Mesenchymal stem cell (in vitro differentiated cells and primary cell): Measurements from ENCODE around the gene SLC46A3.

Experiments
- DNase-seq: peaks from one replicate; pipeline ENCODE4 v3.0.0-alpha.2; 2013
- H2AFZ ChIP-seq: one replicate; pipeline ENCODE4 v1.6.1; 2013; ENCODE audit warnings: low read depth, mild to moderate bottlenecking, control low read depth, inconsistent platforms, low read length, moderate library complexity
- H2AK5ac ChIP-seq: 2 replicates; pipeline ENCODE4 v1.6.1; 2013; ENCODE audit warnings: low read length, moderate library complexity, mild to moderate bottlenecking, inconsistent platforms; ENCODE audit not compliant: severe bottlenecking
- H2BK120ac ChIP-seq: one replicate; pipeline ENCODE4 v1.6.1; 2013; ENCODE audit warnings: low read depth, mild to moderate bottlenecking, inconsistent platforms, low read length, moderate library complexity
- H2BK12ac ChIP-seq, 2 experiments: one replicate each; pipeline ENCODE4 v1.6.1; 2013; ENCODE audit warnings: inconsistent platforms in 2 of 2, low read length in 2 of 2, mild to moderate bottlenecking in 2 of 2, moderate library complexity in 2 of 2, control low read depth in 1 of 2
- H2BK15ac ChIP-seq: one replicate; pipeline ENCODE4 v1.6.1; 2013; ENCODE audit warnings: mild to moderate bottlenecking, low read depth, inconsistent platforms; ENCODE audit not compliant: poor library complexity, severe bottlenecking
- H2BK5ac ChIP-seq: 2 replicates; pipeline ENCODE4 v1.6.1; 2013; ENCODE audit warnings: low read depth, mild to moderate bottlenecking, low read length, control low read depth, inconsistent platforms; ENCODE audit not compliant: poor library complexity, severe bottlenecking
- H3K14ac ChIP-seq, 2 experiments: one replicate each; pipeline ENCODE4 v1.6.1; 2013; ENCODE audit warnings: inconsistent platforms in 2 of 2, low read length in 2 of 2, control low read depth in 1 of 2, mild to moderate bottlenecking in 1 of 2, moderate library complexity in 1 of 2
- H3K18ac ChIP-seq, 2 experiments: one replicate each; pipeline ENCODE4 v1.6.1; 2013; ENCODE audit warnings: inconsistent platforms in 2 of 2, low read length in 2 of 2, control low read depth in 1 of 2, low read depth in 1 of 2, mild to moderate bottlenecking in 1 of 2
- H3K23ac ChIP-seq, 2 experiments: one replicate each; pipeline ENCODE4 v1.6.1; 2013; ENCODE audit warnings: inconsistent platforms in 2 of 2, low read length in 2 of 2, mild to moderate bottlenecking in 2 of 2, moderate library complexity in 2 of 2, control low read depth in 1 of 2
- H3K27ac ChIP-seq: 2 replicates; pipeline ENCODE4 v1.5.1; 2013; ENCODE audit warnings: mild to moderate bottlenecking, moderate library complexity, low read length, control low read depth, inconsistent platforms; ENCODE audit not compliant: poor library complexity, severe bottlenecking
- H3K27me3 ChIP-seq, 2 experiments: 2 replicates each; pipeline versions ENCODE4 v1.6.1 to v1.7.0; 2013; ENCODE audit warnings: low read length in 2 of 2, mild to moderate bottlenecking in 2 of 2, moderate library complexity in 2 of 2, control low read depth in 1 of 2, inconsistent platforms in 1 of 2; ENCODE audit not compliant: control insufficient read depth in 1 of 2, insufficient read depth in 1 of 2
- H3K36me3 ChIP-seq, 2 experiments: 2 replicates each; pipeline versions ENCODE4 v1.6.1 to v1.7.0; 2013; ENCODE audit warnings: low read length in 2 of 2, control low read depth in 1 of 2, inconsistent platforms in 1 of 2, low read depth in 1 of 2, mild to moderate bottlenecking in 1 of 2; ENCODE audit not compliant: insufficient read depth in 2 of 2, control insufficient read depth in 1 of 2
- H3K4ac ChIP-seq, 2 experiments: one replicate each; pipeline ENCODE4 v1.6.1; 2013; ENCODE audit warnings: inconsistent platforms in 2 of 2, low read length in 2 of 2, mild to moderate bottlenecking in 2 of 2, moderate library complexity in 2 of 2, control low read depth in 1 of 2, low read depth in 1 of 2
- H3K4me1 ChIP-seq: 2 replicates; pipeline ENCODE4 v1.6.1; 2013; ENCODE audit warnings: low read depth, low read length, control low read depth; ENCODE audit not compliant: control insufficient read depth, insufficient read depth
- H3K4me2 ChIP-seq: 2 replicates; pipeline ENCODE4 v1.6.1; 2013; ENCODE audit warnings: low read length, mild to moderate bottlenecking, inconsistent platforms; ENCODE audit not compliant: poor library complexity, severe bottlenecking
- H3K4me3 ChIP-seq, 2 experiments: 2 replicates each; pipeline versions ENCODE4 v1.5.1 to v1.7.0; 2013; ENCODE audit warnings: low read length in 2 of 2, mild to moderate bottlenecking in 2 of 2, control low read depth in 1 of 2, low read depth in 1 of 2; ENCODE audit not compliant: insufficient read depth in 1 of 2
- H3K79me1 ChIP-seq: replicated peaks from 2 replicates; pipeline ENCODE4 v1.6.1; 2013; ENCODE audit warnings: mild to moderate bottlenecking, control low read depth, low read length, inconsistent platforms; ENCODE audit not compliant: poor library complexity, severe bottlenecking
- H3K9ac ChIP-seq: 2 replicates; pipeline ENCODE4 v1.7.0; 2013; ENCODE audit warnings: mild to moderate bottlenecking, low read length, moderate library complexity
- H3K9me3 ChIP-seq: 2 replicates; pipeline ENCODE4 v1.7.0; 2013; ENCODE audit warnings: mild to moderate bottlenecking, low read length; ENCODE audit not compliant: control insufficient read depth
- H4K8ac ChIP-seq: one replicate; pipeline ENCODE4 v1.6.1; 2013; ENCODE audit warnings: inconsistent platforms, mild to moderate bottlenecking, low read length, moderate library complexity
- H4K91ac ChIP-seq: one replicate; pipeline ENCODE4 v1.6.1; 2013; ENCODE audit warnings: mild to moderate bottlenecking, low read length, inconsistent platforms
- WGBS: methylation state at CpG from one replicate; pipeline ENCODE4 v1.1.7; 2013; ENCODE audit warnings: mixed read lengths; 5-methylcytosine and 5-hydroxymethylcytosine counted together

The SLC46A3 gene

DNA sequence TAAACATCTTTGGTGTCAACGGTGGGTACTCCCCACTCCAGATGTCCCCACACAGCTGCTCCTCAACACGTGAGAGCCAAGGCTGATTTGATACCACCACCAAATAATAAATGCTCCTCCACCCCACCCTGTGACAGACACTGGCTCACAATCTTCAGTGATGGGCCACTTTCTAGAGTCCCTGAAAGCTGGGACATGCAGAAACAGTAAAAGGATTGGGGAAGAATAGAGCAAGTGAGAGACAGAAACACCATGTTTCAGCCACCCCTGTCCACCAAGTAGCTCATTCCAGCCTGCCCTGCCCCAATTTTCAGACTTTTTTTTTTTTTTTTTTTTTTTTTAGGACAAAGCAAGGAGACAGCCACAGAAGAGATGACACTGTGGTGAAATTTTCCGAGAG, 1.6 kb downstream of the SLC46A3 start:
- no peak overlapping the region for H2BK15ac ChIP-seq
- peak; percentile 26 for DNase-seq
- peaks cover 2% of the 10 kb centered on the region for H3K79me1 ChIP-seq
- H3K27me3 ChIP-seq: no peaks in the 10 kb centered on the region
- 62% methylated on average over 3 of the region's 3 CpGs for WGBS
- H3K4ac ChIP-seq: peak overlapping the region in 1 of 2 experiments; percentile 76
- H2AFZ ChIP-seq: no peak overlapping the region
- no peak overlapping the region for H4K8ac ChIP-seq
- H3K14ac ChIP-seq: peak overlapping the region in 1 of 2 experiments; percentile 75
- no peaks in the 10 kb centered on the region for H3K36me3 ChIP-seq
- H2BK5ac ChIP-seq: no peak overlapping the region
- H3K9me3 ChIP-seq: no peaks in the 10 kb centered on the region
- H2BK120ac ChIP-seq: no peak overlapping the region
- no peak overlapping the region for H4K91ac ChIP-seq
- no peak overlapping the region for H3K27ac ChIP-seq
- peaks cover 4% of the 10 kb centered on the region for H3K4me1 ChIP-seq
- peak overlapping the region in 1 of 2 experiments; percentile 82 for H3K18ac ChIP-seq
- no peak overlapping the region for H3K23ac ChIP-seq
- no peak overlapping the region for H3K4me2 ChIP-seq
- H3K9ac ChIP-seq: no peak overlapping the region
- H2AK5ac ChIP-seq: peak overlapping the region; percentile 63
- H3K4me3 ChIP-seq: no peak overlapping the region
- peak overlapping the region in 1 of 2 experiments; percentile 34 for H2BK12ac ChIP-seq

DNA sequence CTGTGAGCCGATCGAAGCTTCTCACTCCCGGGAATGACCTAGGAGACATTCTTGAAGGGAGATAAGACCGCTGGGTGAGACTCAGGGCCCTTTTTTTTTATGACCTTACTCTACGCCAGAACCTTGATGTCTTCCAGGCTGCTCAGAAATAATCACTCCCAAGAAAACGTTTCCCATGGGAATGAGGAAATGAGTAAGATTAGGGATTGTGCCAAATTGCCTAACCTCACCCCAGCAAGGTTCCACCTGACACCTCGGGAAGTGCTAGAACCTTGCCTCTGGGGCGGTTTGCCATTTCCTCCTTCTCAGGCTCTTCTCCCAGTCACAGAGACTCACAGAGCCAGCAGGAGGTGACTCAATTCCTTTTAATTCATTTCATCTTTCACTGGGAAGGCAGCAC, 2.3 kb downstream of the SLC46A3 start:
- no peak overlapping the region for H3K18ac ChIP-seq
- H2BK120ac ChIP-seq: no peak overlapping the region
- no peak overlapping the region for H4K8ac ChIP-seq
- H3K4me3 ChIP-seq: no peak overlapping the region
- H3K14ac ChIP-seq: no peak overlapping the region
- no peak overlapping the region for H2BK15ac ChIP-seq
- no peak overlapping the region for H2AK5ac ChIP-seq
- H2BK12ac ChIP-seq: no peak overlapping the region
- no peak overlapping the region for H2AFZ ChIP-seq
- no peak overlapping the region for H4K91ac ChIP-seq
- DNase-seq: peak; percentile 88
- WGBS: 6% methylated on average over 6 of the region's 8 CpGs
- no peak overlapping the region for H3K4me2 ChIP-seq
- H3K27me3 ChIP-seq: no peaks in the 10 kb centered on the region
- H3K9me3 ChIP-seq: no peaks in the 10 kb centered on the region
- H3K9ac ChIP-seq: peak overlapping the region; percentile 19
- peaks cover 2% of the 10 kb centered on the region for H3K79me1 ChIP-seq
- H3K4me1 ChIP-seq: peaks cover 4% of the 10 kb centered on the region
- no peak overlapping the region for H3K4ac ChIP-seq
- no peak overlapping the region for H3K23ac ChIP-seq
- no peak overlapping the region for H2BK5ac ChIP-seq
- H3K36me3 ChIP-seq: no peaks in the 10 kb centered on the region
- H3K27ac ChIP-seq: no peak overlapping the region

DNA sequence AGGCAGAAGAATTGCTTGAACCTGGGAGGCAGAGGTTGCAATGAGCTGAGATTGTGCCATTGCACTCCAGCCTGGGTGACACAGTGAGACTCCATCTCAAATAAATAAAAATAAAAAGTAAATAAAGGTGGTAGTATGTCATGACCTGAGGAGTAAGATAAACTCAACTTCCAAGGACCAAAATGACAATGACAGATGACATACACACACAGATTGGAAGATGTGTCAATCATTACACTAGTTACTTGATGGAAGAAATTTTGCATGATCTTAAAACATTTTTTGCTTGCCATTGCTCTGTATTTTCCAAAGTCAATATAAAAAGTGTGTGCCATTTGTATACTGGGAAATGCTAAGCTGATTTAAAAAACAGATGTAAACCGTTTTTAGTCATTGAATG, 4.1 kb downstream of the SLC46A3 start:
- Histone ChIP-seq H3K36me3 (no peaks in the 10 kb centered on the region), H3K14ac (no peak overlapping the region), H2BK5ac (no peak overlapping the region), H3K4me3 (no peak overlapping the region), H3K9ac (no peak overlapping the region), H2BK120ac (no peak overlapping the region), H2AK5ac (no peak overlapping the region), H3K27ac (no peak overlapping the region), H2BK15ac (no peak overlapping the region), H2BK12ac (no peak overlapping the region), H4K8ac (no peak overlapping the region), H3K4me1 (peaks cover 4% of the 10 kb centered on the region), H3K9me3 (no peaks in the 10 kb centered on the region), H3K18ac (no peak overlapping the region), H4K91ac (no peak overlapping the region), H3K79me1 (peaks cover 2% of the 10 kb centered on the region), H3K4ac (no peak overlapping the region), H2AFZ (no peak overlapping the region), H3K27me3 (no peaks in the 10 kb centered on the region), H3K23ac (no peak overlapping the region), H3K4me2 (no peak overlapping the region)
- no peak for DNase-seq
- WGBS: 94% methylated on average over 1 of the region's 1 CpG

DNA sequence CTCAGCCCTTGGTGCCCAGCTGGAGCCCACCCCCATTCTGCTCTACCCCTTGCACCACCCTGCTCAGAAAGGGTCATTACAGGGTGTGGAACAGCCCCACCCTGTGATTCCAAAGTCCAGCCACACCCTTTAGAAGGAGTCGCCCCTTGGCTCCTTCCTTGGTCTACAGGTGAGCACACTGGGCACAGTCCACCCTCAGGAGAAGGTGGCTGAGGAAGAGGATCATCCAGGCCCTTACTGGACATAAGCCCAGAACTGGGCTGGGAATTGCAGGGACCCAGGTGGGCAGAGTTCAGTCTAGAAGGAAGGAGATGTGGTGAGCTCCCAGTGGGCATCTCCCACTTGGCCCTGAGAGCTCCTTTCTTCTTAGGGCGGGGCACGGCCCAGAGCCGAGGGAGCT, 8.6 kb downstream of the SLC46A3 start:
- Histone ChIP-seq H3K4me2 (no peak overlapping the region), H4K91ac (no peak overlapping the region), H3K79me1 (no peaks in the 10 kb centered on the region), H3K27me3 (no peaks in the 10 kb centered on the region), H4K8ac (peak overlapping the region; percentile 41), H3K9ac (no peak overlapping the region), H2BK12ac (no peak overlapping the region), H3K27ac (no peak overlapping the region), H3K9me3 (no peaks in the 10 kb centered on the region), H2AK5ac (no peak overlapping the region), H3K4ac (no peak overlapping the region), H3K4me3 (no peak overlapping the region), H3K36me3 (no peaks in the 10 kb centered on the region), H3K23ac (no peak overlapping the region), H3K4me1 (peaks cover 2% of the 10 kb centered on the region), H3K18ac (peak overlapping the region in 1 of 2 experiments; percentile 12), H2AFZ (no peak overlapping the region), H2BK5ac (no peak overlapping the region), H3K14ac (no peak overlapping the region), H2BK120ac (no peak overlapping the region), H2BK15ac (peak overlapping the region; percentile 23)
- WGBS: 100% methylated on average over 1 of the region's 4 CpGs
- no peak for DNase-seq
